ENCODE measurements around the gene MYNN. TPM values are rescaled to one million over a fixed set of nuclear protein-coding genes. Genes with fewer than 3 reads are reported as not detected.
A peak's percentile ranks its signal among the peaks of the same experiment; 100 is the strongest.

MYNN gene
- total and polyA plus RNA-seq, 9 of the 15 experiments (the other 6 are each of a cell fraction or from before 2014, with no cell fraction given): 10.4 to 35.7 (median 21.3) TPM

- TF ChIP-seq ZNF668 (CRISPR knock-in tag; IDR thresholded peaks at IDR 0.05) (no peak), TBL1XR1 (IDR thresholded peaks at IDR 0.05; ENCODE audit: low read length in 2 of 2) (no peak), GATA2 (CRISPR knock-in tag; IDR thresholded peaks at IDR 0.05) (no peak), ZBTB40 (IDR thresholded peaks at IDR 0.05) (no peak), ZBTB40 (CRISPR knock-in tag; IDR thresholded peaks at IDR 0.05) (no peak), PCBP2 (IDR thresholded peaks at IDR 0.05; ENCODE audit: low read depth, low read length, poor library complexity, severe bottlenecking) (no peak), MBD1 (CRISPR knock-in tag; IDR thresholded peaks at IDR 0.05) (no peak), HNRNPL (IDR thresholded peaks at IDR 0.05; ENCODE audit: low read depth, low read length) (0 out of 2 replicates have a peak, but pooled peaks have one; percentile 53), RBM22 (IDR thresholded peaks at IDR 0.05; ENCODE audit: low read depth, low read length, poor library complexity, severe bottlenecking) (peak; percentile 96), E2F1 (CRISPR knock-in tag; IDR thresholded peaks at IDR 0.05) (0 out of 2 replicates have a peak, but pooled peaks have one; percentile 28), KDM4B (IDR thresholded peaks at IDR 0.05; ENCODE audit: borderline replicate concordance in 2 of 2, low read depth in 1 of 2) (no peak), ZNF785 (CRISPR knock-in tag; IDR thresholded peaks at IDR 0.05) (no peak), KAT8 (IDR thresholded peaks at IDR 0.05; ENCODE audit: low read depth) (no peak), ARNT (IDR thresholded peaks at IDR 0.05) (no peak), ZNF511 (CRISPR knock-in tag; IDR thresholded peaks at IDR 0.05) (peak; percentile 20; the same call in 1 of the 2 replicates)
Measured at GRCh38 chr3:169764312-169764881, 8.8 kb upstream of the MYNN start (continued).

Data from K562 (cell line).